Hepatocyte (in vitro differentiated cells): Measurements from ENCODE around the gene ZNF793.

Experiments
- EZH2phosphoT487 ChIP-seq: fragments of 200-600 bp; sonication (generic); IDR thresholded peaks from one replicate; pipeline ENCODE4 v1.6.1; 2018; ENCODE audit warnings: antibody characterized with exemption, mild to moderate bottlenecking, low read depth, moderate library complexity; ENCODE audit not compliant: unreplicated experiment, severe bottlenecking
- TF ChIP-seq, protein P1 (sequence below): fragments of 200-600 bp; sonication (generic); IDR thresholded peaks from 2 replicates; pipeline ENCODE4 v1.5.1; 2016; ENCODE audit warnings: antibody characterized with exemption, mild to moderate bottlenecking; ENCODE audit not compliant: poor library complexity

DNA sequence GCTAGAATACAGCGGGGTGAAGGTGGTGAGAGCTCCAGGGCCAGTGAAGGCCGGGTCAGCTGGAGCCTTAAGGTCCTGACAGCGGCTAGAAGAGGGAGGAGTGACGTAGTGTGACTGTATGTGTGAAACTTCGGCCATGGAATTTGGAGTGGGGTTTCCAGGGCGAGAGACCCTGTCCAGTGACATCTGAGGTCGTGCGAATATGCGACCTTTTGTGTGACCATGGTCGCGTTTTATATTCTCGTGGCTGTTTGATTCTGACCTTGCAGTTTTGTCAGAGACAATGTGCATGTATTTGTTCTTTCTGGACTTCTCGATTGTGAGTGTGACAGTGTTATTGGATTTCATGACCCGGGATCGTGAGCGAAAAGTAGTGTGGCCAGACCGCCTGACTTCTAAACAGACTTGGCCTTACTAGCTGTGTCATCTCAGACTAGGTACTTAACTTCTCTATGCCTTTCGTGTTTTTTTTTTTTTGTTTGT is 39.1 kb upstream of the ZNF793 start:
- TF ChIP-seq, protein P1, sequence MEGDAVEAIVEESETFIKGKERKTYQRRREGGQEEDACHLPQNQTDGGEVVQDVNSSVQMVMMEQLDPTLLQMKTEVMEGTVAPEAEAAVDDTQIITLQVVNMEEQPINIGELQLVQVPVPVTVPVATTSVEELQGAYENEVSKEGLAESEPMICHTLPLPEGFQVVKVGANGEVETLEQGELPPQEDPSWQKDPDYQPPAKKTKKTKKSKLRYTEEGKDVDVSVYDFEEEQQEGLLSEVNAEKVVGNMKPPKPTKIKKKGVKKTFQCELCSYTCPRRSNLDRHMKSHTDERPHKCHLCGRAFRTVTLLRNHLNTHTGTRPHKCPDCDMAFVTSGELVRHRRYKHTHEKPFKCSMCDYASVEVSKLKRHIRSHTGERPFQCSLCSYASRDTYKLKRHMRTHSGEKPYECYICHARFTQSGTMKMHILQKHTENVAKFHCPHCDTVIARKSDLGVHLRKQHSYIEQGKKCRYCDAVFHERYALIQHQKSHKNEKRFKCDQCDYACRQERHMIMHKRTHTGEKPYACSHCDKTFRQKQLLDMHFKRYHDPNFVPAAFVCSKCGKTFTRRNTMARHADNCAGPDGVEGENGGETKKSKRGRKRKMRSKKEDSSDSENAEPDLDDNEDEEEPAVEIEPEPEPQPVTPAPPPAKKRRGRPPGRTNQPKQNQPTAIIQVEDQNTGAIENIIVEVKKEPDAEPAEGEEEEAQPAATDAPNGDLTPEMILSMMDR = no peak
- no peak for TF ChIP-seq EZH2phosphoT487
